GM12878 (cell line): ENCODE results near the gene SSR2. TPM values are rescaled to one million over a fixed set of nuclear protein-coding genes. Genes with fewer than 3 reads are reported as not detected.

ENCODE experiments used
- ATAC-seq: fragments of 200-7000 bp; cut with Tn5 transposase; 3 replicates; pipeline ENCODE4 v1.9.1; 2020; ENCODE audit warnings: mild to moderate bottlenecking, moderate library complexity
- BruUV-seq: library from RNA; stranded (reverse); fragments of 400-500 nt; replicated peaks from 2 replicates; lab custom pipeline; 2021; lab: Mats Ljungman, UMichigan
- CTCF ChIA-PET: fragments of 300-600 bp; sonication (Branson Sonifier 250); formaldehyde crosslinking; extraction: SDS; loops from one replicate; lab custom pipeline; 2021; ENCODE audit warnings: inconsistent platforms; lab: Yijun Ruan, JAX
- POLR2A ChIA-PET: fragments of 350-600 bp; formaldehyde crosslinking; extraction: SDS; loops from one replicate; lab custom pipeline; 2021; ENCODE audit warnings: inconsistent platforms; lab: Charles Lee
- RAD21 ChIA-PET: fragments of 300-600 bp; sonication (Branson Sonifier 250); formaldehyde crosslinking; loops from one replicate; lab custom pipeline; 2023; ENCODE audit warnings: antibody characterized with exemption; ENCODE audit not compliant: unreplicated experiment; lab: Charles Lee
- SMC1A ChIA-PET: fragments of 300-600 bp; sonication (Branson Sonifier 250); formaldehyde crosslinking; loops from one replicate; lab custom pipeline; 2023; ENCODE audit not compliant: unreplicated experiment, uncharacterized antibody; lab: Charles Lee
- DNase-seq: peaks from one replicate; pipeline ENCODE4 v3.0.0-alpha.2; 2011; ENCODE audit warnings: low read depth, low spot score
- FAIRE-seq: peaks from 3 replicates; lab custom pipeline; 2011; peaks lifted over from hg19 to GRCh38; lab: Jason Lieb, UNC
- H2AFZ ChIP-seq: 2 replicates; pipeline ENCODE4 v1.6.0; 2011; ENCODE audit warnings: low read depth, low read length, control low read depth; ENCODE audit not compliant: control insufficient read depth
- H3K27ac ChIP-seq: 2 replicates; pipeline ENCODE4 v1.5.1; 2011; ENCODE audit warnings: control low read depth; ENCODE audit not compliant: control insufficient read depth, insufficient read depth
- H3K27me3 ChIP-seq, 2 experiments: replicated peaks in 1 of 2; 2 replicates each; pipeline versions ENCODE4 v1.6.0 to v1.6.1; 2011; ENCODE audit warnings: low read length in 1 of 2; ENCODE audit not compliant: control insufficient read depth in 2 of 2, insufficient read depth in 2 of 2
- H3K36me3 ChIP-seq, 2 experiments: 2 replicates each; pipeline ENCODE4 v1.5.1; 2011; ENCODE audit warnings: low read length in 1 of 2; ENCODE audit not compliant: control insufficient read depth in 2 of 2, insufficient read depth in 2 of 2
- H3K4me1 ChIP-seq: 2 replicates; pipeline ENCODE4 v1.6.1; 2011; ENCODE audit warnings: mild to moderate bottlenecking, low read length, moderate library complexity, mixed read lengths; ENCODE audit not compliant: control insufficient read depth, insufficient read depth
- H3K4me2 ChIP-seq: 2 replicates; pipeline ENCODE4 v1.6.0; 2011; ENCODE audit warnings: control low read depth; ENCODE audit not compliant: control insufficient read depth, insufficient read depth
- H3K4me3 ChIP-seq: fragments of 200-600 bp; sonication (generic); 2 replicates; pipeline ENCODE4 v1.5.1; 2016
- H3K79me2 ChIP-seq: 2 replicates; pipeline ENCODE4 v1.6.0; 2011; ENCODE audit warnings: low read length; ENCODE audit not compliant: control insufficient read depth, insufficient read depth
- H3K9ac ChIP-seq: 2 replicates; pipeline ENCODE4 v1.8.0; 2011; ENCODE audit warnings: low read length, control low read depth, mixed read lengths; ENCODE audit not compliant: control insufficient read depth, insufficient read depth
- H3K9me3 ChIP-seq: replicated peaks from 3 replicates; pipeline ENCODE4 v1.5.1; 2011; ENCODE audit warnings: mild to moderate bottlenecking, low read length; ENCODE audit not compliant: control insufficient read depth, insufficient read depth
- H4K20me1 ChIP-seq: 2 replicates; pipeline ENCODE4 v1.6.0; 2011; ENCODE audit not compliant: control insufficient read depth, insufficient read depth
- BACH1 ChIP-seq: fragments of 450-650 bp; IDR thresholded peaks from 2 replicates; pipeline ENCODE4 v1.6.1; 2017; ENCODE audit warnings: mild to moderate bottlenecking, borderline replicate concordance
- ESRRA ChIP-seq: IDR thresholded peaks from 2 replicates; pipeline ENCODE4 v1.6.1; 2012; ENCODE audit warnings: mild to moderate bottlenecking, low read length, improper control_type of control experiment
- GABPA ChIP-seq: IDR thresholded peaks from 2 replicates; pipeline ENCODE4 v1.6.1; 2014; ENCODE audit warnings: antibody characterized with exemption, low read depth, mild to moderate bottlenecking, inconsistent platforms
- KLF5 ChIP-seq: fragments of 450-650 bp; IDR thresholded peaks from 2 replicates; pipeline ENCODE4 v1.6.1; 2014; ENCODE audit warnings: mild to moderate bottlenecking; ENCODE audit not compliant: partially characterized antibody
- MXI1 ChIP-seq: fragments of 150-350 bp; IDR thresholded peaks from 2 replicates; pipeline ENCODE4 v1.6.1; 2011; ENCODE audit warnings: low read depth, mild to moderate bottlenecking, inconsistent platforms, low read length, improper control_type of control experiment
- NR2C2 ChIP-seq: IDR thresholded peaks from 2 replicates; pipeline ENCODE4 v1.6.1; 2011; ENCODE audit warnings: borderline replicate concordance, low read depth; ENCODE audit not compliant: control insufficient read depth, insufficient read length
- POU2F2 ChIP-seq: IDR thresholded peaks from 3 replicates; pipeline ENCODE4 v1.6.1; 2011; ENCODE audit warnings: low read depth, mild to moderate bottlenecking, low read length, borderline replicate concordance
- SMAD5 ChIP-seq: IDR thresholded peaks from 2 replicates; pipeline ENCODE4 v1.6.1; 2016; ENCODE audit warnings: antibody characterized with exemption, low read depth
- STAT3 ChIP-seq: IDR thresholded peaks from 2 replicates; pipeline ENCODE4 v1.6.1; 2011; ENCODE audit warnings: low read depth, low read length, improper control_type of control experiment
- WRNIP1 ChIP-seq: IDR thresholded peaks from 2 replicates; pipeline ENCODE4 v1.6.1; 2011; ENCODE audit warnings: low read depth, low read length, improper control_type of control experiment, borderline replicate concordance
- YBX1 ChIP-seq: fragments of 450-650 bp; IDR thresholded peaks from 2 replicates; pipeline ENCODE4 v1.6.1; 2016; ENCODE audit warnings: antibody characterized with exemption
- ZNF384 ChIP-seq: IDR thresholded peaks from 2 replicates; pipeline ENCODE4 v1.6.1; 2012; ENCODE audit warnings: low read depth, mild to moderate bottlenecking, low read length, improper control_type of control experiment, borderline replicate concordance
- WGBS: methylation state at CpG from one replicate; pipeline ENCODE4 v1.1.6; 2016; ENCODE audit warnings: low lambda C conversion rate; ENCODE audit not compliant: insufficient replicate concordance, insufficient coverage; ENCODE audit errors: missing lambda C conversion rate; 5-methylcytosine and 5-hydroxymethylcytosine counted together
- in situ Hi-C: fragments of 300-500 bp; cut with MboI; formaldehyde crosslinking; loops from 9 replicates; pipeline ENCODE4 v1.14.3; 2018; ENCODE audit warnings: mixed read lengths
- intact Hi-C: fragments of 100-400 bp; cut with micrococcal nuclease; formaldehyde crosslinking; loops from one replicate; pipeline ENCODE4 v1.14.2; 2022; ENCODE audit not compliant: unreplicated experiment
- polyA plus RNA-seq, 11 experiments: library from polyadenylated mRNA; depleted of rRNA in 4 of 11; unstranded in 6 of 11; stranded (reverse) in 5 of 11; fragments of >200 nt; fragmentation: Nextera tagmentation in 4 of 11; fragmentation: Illumina TruSeq in 1 of 11; extraction: Ambion mirVana in 4 of 11; extraction: Trizol in 1 of 11; gene quantifications; 1 replicate in 1 of 11; 2 replicates in 10 of 11; pipeline versions ENCODE4 v1.2.1 to v1.2.3, GENCODE V29; 2011 to 2016; ENCODE audit warnings: inconsistent platforms in 2 of 11, missing spikeins in 2 of 11, low read depth in 1 of 11
- total RNA-seq, 4 experiments: library from RNA; depleted of rRNA in 3 of 4; stranded (reverse); fragments of >200 nt in 3 of 4; fragmentation: Illumina TruSeq in 1 of 4; extraction: Trizol in 1 of 4; gene quantifications; 2 replicates each; pipeline versions ENCODE4 v1.2.1 to v1.2.3, GENCODE V29; 2013 to 2021
- TF ChIP-seq, protein P1 (sequence below): fragments of 450-650 bp; IDR thresholded peaks from 2 replicates; pipeline ENCODE4 v1.6.1; 2017; ENCODE audit warnings: borderline replicate concordance
- TF ChIP-seq, protein P2 (sequence below): fragments of 450-650 bp; IDR thresholded peaks from 2 replicates; pipeline ENCODE4 v1.6.1; 2018; ENCODE audit warnings: mild to moderate bottlenecking, low read depth, moderate library complexity; ENCODE audit not compliant: partially characterized antibody
- TF ChIP-seq, protein P3 (sequence below): fragments of 450-650 bp; IDR thresholded peaks from 2 replicates; pipeline ENCODE4 v1.6.1; 2017; ENCODE audit warnings: mild to moderate bottlenecking, low read depth, inconsistent platforms; ENCODE audit not compliant: poor library complexity, severe bottlenecking
- TF ChIP-seq, protein P4 (sequence below): IDR thresholded peaks from 2 replicates; pipeline ENCODE4 v1.6.1; 2012; ENCODE audit warnings: low read length, inconsistent platforms

The SSR2 gene
- total and polyA plus RNA-seq, 10 of the 15 experiments (the other 5 are each of a cell fraction or from before 2014, with no cell fraction given): 207 to 553 (median 315) TPM

DNA sequence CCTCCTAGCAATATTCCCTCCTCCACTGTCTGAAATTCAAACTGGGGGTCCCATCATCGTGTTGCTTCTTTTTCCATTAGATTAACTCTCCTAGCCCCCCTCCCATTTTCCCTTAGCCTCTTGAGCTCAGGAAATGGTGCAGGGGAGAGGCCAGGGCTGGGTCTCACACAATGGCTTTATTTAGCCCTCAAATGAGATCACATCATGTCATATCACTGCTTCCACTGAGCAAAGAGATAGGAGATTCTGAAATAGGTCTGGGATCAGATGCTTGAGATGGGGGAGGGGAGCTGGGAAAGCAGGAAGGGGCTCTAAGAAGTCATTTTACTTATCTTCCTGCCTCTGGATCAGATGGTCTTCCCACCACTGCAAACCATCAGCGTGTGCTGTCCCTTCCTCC is 24.6 kb downstream of the SSR2 start (continued):
- TF ChIP-seq ESRRA (no peak), GABPA (no peak), POU2F2 (no peak)
- TF ChIP-seq, protein P1, sequence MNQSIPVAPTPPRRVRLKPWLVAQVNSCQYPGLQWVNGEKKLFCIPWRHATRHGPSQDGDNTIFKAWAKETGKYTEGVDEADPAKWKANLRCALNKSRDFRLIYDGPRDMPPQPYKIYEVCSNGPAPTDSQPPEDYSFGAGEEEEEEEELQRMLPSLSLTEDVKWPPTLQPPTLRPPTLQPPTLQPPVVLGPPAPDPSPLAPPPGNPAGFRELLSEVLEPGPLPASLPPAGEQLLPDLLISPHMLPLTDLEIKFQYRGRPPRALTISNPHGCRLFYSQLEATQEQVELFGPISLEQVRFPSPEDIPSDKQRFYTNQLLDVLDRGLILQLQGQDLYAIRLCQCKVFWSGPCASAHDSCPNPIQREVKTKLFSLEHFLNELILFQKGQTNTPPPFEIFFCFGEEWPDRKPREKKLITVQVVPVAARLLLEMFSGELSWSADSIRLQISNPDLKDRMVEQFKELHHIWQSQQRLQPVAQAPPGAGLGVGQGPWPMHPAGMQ: no peak
- TF ChIP-seq, protein P2, sequence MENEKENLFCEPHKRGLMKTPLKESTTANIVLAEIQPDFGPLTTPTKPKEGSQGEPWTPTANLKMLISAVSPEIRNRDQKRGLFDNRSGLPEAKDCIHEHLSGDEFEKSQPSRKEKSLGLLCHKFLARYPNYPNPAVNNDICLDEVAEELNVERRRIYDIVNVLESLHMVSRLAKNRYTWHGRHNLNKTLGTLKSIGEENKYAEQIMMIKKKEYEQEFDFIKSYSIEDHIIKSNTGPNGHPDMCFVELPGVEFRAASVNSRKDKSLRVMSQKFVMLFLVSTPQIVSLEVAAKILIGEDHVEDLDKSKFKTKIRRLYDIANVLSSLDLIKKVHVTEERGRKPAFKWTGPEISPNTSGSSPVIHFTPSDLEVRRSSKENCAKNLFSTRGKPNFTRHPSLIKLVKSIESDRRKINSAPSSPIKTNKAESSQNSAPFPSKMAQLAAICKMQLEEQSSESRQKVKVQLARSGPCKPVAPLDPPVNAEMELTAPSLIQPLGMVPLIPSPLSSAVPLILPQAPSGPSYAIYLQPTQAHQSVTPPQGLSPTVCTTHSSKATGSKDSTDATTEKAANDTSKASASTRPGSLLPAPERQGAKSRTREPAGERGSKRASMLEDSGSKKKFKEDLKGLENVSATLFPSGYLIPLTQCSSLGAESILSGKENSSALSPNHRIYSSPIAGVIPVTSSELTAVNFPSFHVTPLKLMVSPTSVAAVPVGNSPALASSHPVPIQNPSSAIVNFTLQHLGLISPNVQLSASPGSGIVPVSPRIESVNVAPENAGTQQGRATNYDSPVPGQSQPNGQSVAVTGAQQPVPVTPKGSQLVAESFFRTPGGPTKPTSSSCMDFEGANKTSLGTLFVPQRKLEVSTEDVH: no peak

DNA sequence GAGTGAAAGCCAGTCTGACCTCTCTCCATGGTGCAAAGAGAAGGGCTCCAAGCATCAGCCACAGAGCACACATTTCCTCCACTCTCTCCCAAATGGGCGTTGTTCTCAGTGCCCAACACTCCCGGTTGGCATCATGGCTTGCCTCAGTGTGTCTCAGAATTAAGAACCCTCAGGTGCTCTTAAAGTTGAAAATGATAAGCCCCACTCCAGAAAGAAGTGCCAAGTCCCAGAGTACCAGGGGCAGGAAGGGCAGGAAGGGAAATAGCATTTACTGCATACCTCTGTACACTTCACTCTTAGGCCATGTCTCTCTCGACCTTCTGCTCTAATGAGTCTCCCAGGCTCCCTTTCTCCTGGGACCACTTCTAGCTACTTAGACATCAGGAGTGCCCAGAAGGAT is 27.2 kb downstream of the SSR2 start:
- Histone ChIP-seq H3K4me3 (no peak overlapping the region), H3K27me3 (no peaks in the 10 kb centered on the region), H4K20me1 (no peaks in the 10 kb centered on the region), H3K4me2 (no peak overlapping the region), H3K27ac (no peak overlapping the region), H3K9ac (no peak overlapping the region), H3K79me2 (no peaks in the 10 kb centered on the region), H3K9me3 (no peaks in the 10 kb centered on the region), H2AFZ (no peak overlapping the region), H3K4me1 (peaks cover 17% of the 10 kb centered on the region), H3K36me3 (no peaks in the 10 kb centered on the region; a peak in 1 of 4 replicates)
- intact Hi-C loops (no loop called here), in situ Hi-C loops (loop anchor here (5.0 kb wide), 1 partner anchor 56 kb away; no protein-coding TSS in a partner anchor)
- RAD21 ChIA-PET: interaction anchor here (1.3 kb wide), 1 partner anchor 73 kb away, joined by 3 read pairs; no protein-coding TSS in a partner anchor
- no peak for ATAC-seq
- CTCF ChIA-PET: interaction anchor here (7.3 kb wide), 1 partner anchor 55 kb away, joined by 176 read pairs; the partner anchor contains the start of gene RXFP4
- POLR2A ChIA-PET: no interaction called here
- no peak for FAIRE-seq
- WGBS: 67% methylated on average over 3 of the region's 3 CpGs
- no TSS peak for BruUV-seq
- no peak for DNase-seq
- SMC1A ChIA-PET: interaction anchor here (6.2 kb wide), 1 partner anchor 55 kb away, joined by 164 read pairs; the partner anchor contains the start of gene RXFP4
- no peak for TF ChIP-seq SMAD5
- TF ChIP-seq, protein P3, sequence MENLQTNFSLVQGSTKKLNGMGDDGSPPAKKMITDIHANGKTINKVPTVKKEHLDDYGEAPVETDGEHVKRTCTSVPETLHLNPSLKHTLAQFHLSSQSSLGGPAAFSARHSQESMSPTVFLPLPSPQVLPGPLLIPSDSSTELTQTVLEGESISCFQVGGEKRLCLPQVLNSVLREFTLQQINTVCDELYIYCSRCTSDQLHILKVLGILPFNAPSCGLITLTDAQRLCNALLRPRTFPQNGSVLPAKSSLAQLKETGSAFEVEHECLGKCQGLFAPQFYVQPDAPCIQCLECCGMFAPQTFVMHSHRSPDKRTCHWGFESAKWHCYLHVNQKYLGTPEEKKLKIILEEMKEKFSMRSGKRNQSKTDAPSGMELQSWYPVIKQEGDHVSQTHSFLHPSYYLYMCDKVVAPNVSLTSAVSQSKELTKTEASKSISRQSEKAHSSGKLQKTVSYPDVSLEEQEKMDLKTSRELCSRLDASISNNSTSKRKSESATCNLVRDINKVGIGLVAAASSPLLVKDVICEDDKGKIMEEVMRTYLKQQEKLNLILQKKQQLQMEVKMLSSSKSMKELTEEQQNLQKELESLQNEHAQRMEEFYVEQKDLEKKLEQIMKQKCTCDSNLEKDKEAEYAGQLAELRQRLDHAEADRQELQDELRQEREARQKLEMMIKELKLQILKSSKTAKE: no peak
- no peak for TF ChIP-seq YBX1
- no peak for TF ChIP-seq WRNIP1
- TF ChIP-seq, protein P4, sequence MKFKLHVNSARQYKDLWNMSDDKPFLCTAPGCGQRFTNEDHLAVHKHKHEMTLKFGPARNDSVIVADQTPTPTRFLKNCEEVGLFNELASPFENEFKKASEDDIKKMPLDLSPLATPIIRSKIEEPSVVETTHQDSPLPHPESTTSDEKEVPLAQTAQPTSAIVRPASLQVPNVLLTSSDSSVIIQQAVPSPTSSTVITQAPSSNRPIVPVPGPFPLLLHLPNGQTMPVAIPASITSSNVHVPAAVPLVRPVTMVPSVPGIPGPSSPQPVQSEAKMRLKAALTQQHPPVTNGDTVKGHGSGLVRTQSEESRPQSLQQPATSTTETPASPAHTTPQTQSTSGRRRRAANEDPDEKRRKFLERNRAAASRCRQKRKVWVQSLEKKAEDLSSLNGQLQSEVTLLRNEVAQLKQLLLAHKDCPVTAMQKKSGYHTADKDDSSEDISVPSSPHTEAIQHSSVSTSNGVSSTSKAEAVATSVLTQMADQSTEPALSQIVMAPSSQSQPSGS: no peak
- no peak for TF ChIP-seq ZNF384
- TF ChIP-seq NR2C2: no peak
- TF ChIP-seq STAT3: no peak
- TF ChIP-seq KLF5: no peak
- no peak for TF ChIP-seq BACH1
- no peak for TF ChIP-seq MXI1
